HG03135 (cell line): ENCODE data around the gene RET.

Experiments
- ATAC-seq: cut with Tn5 transposase; IDR thresholded peaks from one replicate; pipeline ENCODE4 v1.9.1; 2021; ENCODE audit warnings: mild to moderate bottlenecking, moderate library complexity; ENCODE audit not compliant: unreplicated experiment

Gene RET

DNA sequence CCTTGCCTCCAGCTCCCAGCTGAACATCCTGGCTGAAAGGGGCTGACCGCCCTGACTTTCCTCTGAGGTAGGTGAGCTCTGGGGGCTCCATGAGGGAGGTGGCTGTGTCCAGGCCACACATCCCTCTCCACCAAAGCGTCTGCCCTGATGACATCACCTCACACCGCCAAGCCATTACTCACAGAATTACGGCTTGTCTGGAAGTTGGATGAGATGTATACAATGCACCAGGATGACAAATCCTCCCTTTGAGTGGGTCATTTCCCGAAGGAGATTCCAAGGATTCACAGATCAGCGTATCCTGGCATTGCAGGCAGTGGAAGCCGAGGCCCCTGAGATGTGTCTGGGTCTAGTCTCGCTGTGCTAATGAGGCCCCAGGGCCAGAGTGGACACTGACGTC, 15.1 kb upstream of the RET start:
- no peak for ATAC-seq

- no peak for ATAC-seq
Measured at GRCh38 chr10:43062402-43063160, 14.3 kb upstream of the RET start.

DNA sequence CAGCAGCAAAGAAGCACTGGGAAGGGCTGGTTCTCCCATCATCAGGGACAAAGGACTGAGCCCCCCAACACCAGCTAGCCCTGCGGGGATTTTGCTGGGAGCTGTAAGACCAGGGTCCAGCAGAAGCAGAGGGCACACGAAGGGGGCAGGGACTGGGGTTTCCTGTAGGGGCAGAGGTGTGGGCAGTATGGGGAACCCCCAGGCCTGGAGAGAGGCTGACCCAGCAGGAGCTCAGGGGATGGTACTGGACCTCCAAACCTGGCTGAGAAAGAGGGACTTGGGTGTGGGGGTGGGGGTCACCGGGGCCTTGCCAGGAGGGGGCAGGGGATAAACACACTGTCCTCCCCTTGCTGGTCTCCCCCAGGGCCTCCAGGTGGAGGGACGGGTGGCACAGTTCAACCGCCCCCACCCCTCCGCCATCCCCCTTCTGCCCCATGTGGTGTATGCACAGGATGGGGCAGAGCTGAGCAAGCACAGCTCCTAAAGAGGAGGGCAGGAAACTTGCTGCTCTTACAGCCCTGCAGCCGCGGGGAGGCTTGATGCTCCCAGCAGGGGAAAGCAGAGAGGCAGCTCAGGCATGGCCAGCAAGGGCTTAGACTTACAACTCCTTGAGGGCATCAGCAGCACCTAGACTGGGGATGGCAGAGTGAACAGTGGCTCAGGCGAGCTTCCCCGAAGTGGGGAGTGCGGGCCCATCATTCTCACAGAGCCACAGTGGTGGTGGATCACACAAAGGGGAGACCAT, 12.4 kb upstream of the RET start:
- no peak for ATAC-seq

DNA sequence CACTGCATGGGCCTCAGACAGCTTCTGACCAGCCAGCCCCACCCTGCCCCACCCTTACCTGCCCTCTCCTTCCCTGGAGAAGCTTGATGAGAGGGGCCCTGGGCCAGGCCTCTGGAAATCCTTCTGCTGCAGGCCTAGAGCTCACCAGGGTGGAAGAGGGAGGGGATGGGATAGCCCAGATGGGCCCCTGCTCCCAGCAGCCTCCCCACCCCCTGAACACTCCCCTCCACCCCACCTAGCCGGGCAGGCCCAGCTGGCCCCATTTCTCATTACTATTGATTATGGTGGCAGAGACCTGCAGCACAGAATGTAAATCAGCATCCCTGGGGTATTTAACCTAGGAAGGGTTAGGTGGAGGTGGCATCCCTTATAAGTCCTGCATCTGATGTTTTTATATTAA, 11.6 kb upstream of the RET start:
- ATAC-seq, result no peak

DNA sequence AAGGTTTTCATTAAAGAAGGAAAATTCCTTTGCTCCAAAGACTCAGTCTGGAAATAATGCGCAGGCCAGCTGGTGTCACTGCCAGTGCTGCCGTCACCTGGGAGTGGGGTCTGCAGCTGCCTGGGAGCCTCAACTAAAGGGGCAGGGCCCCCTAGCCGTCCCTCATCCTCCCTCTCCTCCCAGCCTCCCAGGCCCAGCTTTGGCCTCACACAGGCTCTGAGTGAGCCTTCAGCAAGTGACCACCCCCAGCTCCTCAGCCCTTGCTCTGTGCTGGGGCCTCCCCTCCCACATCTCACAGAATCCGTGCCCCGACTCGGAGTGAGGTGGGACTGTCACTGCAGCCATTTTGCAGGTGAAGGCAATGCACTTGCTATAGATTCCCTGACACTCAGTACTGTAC, 11.1 kb upstream of the RET start:
- ATAC-seq, result no peak

DNA sequence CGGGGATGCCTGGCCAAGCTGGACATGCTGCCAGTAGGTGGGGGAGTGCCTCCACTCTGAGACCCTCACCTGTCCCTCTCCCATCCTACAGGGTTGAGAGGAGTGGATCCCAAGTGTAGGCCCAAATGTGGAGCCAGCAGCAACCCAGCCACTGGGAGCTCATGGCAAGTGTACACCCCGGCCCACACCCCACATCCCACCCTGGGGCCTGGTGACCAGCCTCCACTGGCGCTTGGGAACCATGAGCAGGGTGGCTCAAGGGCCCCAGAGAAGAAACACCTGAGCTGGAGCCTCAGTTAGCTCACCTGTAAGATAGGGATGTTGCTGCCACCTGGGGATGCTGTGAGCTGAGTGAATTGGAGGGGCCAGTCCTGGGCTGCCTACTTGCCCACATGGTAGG, 10.4 kb upstream of the RET start:
- no peak for ATAC-seq

DNA sequence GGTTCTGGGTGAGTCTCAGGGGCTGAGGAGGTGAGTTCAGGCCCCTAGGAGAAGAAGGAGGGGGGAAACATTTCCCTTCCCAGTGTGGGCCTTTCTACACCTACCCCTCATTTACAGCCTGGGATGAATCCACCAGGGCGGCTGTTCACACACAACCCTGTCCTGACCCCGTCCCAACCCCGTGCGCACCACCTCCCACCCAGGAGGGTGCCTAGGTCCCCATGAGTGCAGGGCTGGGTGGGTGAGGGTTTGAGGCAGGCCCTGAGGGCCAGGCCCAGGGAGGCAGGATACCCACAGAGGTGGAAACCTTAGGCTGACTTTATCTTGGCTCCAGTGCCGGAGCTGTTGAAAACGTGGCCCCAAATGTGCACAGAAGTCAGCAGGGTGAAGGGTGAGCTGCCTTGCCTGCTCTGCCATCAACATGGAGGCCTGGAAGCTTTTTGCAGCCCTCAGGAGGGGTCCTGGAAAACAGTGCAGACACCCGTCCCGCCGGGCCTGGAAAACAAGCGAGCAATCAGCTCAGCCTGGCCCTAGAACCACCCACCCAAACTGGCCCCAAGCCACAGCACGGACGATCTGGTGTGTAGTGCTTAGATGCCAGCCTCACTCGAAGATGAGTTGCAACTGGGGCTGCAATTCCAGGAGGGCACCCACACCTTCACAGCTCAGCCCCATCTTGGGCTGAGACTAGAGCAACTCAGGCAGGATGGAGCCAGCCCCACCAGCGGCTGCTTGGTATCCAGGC, 9.3 kb upstream of the RET start:
- ATAC-seq, result no peak

DNA sequence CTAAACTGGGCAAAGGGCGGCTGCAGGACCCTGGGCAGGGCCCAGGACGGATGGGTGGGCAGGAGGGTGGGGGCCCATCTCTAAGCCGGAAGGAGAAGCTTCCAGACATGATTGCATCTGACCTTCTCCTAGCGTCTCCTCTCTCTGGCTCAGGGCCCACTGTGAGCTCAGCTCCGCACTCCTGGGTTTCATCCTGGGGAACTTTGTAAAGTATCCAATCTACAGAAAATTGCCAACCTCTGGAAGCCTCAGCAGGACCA, 8.8 kb upstream of the RET start:
- ATAC-seq, result no peak

- no peak for ATAC-seq
Measured at GRCh38 chr10:43068471-43069210, 8.2 kb upstream of the RET start.

GRCh38 chr10:43069211-43069515, 7.7 kb upstream of the RET start:
- ATAC-seq, result no peak

GRCh38 chr10:43069579-43069978, 7.3 kb upstream of the RET start:
- ATAC-seq, result no peak

DNA sequence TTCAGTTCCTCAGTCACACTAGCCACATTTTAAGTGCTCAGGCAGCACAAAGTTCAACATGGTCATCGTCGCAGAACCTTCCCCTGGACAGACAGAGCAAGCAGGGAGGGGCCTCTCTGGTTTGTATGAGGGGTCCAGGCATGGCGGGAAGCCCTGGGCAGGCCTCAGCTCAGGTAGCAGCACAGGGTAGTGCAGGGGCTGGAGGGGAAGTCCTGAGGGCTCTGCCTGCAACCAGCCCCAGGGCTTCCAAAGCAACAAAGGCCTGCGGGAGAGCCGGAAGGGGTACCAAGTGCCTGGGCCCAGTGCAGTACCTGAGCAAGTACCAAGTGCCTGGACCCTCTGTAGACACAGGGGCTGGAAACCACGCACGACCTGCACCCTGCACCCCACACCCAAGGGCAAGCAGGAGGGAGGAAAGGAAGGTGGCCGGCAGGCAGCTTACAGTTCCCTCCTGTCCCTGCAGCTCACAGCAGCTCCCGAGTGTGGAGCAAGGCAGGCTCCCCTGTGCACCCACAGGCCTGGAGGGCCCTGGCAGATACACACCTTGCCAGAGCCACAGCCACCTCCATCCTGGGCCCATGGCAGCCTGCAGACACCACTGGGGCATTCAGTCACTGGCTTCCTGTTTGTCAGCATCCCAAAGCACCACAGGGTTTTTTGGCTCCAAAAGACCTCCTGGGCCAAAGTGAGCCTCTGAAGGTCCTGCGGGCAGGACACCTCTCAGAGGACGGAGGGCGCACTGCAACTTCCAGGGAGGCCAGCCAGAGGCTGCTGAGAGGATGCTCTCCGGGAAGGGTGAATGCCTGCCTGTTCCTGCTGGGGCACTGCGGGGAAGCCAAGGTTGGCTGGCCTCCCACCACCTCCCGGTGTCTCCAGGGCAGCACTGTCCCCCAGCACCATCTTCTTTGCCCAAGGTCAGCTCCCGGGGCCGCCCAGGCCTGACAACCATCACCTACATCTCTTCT, 6.5 kb upstream of the RET start:
- no peak for ATAC-seq

DNA sequence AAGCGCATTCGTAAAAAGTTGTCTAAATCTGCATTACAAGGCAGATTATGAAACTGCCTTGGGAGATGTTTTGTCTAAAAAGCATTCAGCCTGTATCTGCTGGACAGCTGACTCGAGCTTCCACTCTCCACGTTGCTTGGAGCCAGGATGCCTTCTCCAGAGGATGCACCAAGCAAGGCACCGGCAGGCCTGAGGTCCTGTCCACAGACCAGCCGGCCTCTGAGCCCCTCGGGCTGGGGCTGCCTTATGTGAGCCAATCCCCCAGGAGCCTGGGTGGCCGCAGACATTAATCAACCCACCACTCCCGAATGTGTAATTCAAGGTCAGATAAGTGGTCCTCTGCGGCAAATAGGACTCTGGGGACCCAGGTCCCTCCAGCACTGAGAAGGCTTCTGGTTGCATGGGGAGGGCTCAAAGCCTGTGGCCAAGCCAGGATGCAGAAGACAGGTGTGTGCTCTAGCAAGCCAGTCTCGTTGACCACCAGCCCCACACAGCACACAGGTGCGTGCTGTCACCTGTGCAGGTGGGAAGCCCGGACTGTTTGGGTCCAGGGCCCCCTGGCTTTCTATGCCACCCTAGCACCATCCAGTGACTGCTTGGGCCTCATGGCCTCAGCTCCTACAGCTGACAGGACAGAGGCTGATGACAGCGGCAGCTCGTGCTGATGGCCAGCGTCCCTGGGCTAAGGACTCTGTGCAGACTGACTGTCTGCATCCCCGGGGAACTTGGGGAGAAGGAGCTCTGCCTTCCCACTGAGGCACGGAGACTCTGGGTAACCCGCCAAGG, 4.8 kb upstream of the RET start:
- no peak for ATAC-seq

GRCh38 chr10:43073191-43073590, 3.7 kb upstream of the RET start:
- no peak for ATAC-seq

- ATAC-seq, result no peak
Measured at GRCh38 chr10:43073721-43074120, 3.1 kb upstream of the RET start.

GRCh38 chr10:43074409-43074808, 2.5 kb upstream of the RET start:
- ATAC-seq, result no peak

DNA sequence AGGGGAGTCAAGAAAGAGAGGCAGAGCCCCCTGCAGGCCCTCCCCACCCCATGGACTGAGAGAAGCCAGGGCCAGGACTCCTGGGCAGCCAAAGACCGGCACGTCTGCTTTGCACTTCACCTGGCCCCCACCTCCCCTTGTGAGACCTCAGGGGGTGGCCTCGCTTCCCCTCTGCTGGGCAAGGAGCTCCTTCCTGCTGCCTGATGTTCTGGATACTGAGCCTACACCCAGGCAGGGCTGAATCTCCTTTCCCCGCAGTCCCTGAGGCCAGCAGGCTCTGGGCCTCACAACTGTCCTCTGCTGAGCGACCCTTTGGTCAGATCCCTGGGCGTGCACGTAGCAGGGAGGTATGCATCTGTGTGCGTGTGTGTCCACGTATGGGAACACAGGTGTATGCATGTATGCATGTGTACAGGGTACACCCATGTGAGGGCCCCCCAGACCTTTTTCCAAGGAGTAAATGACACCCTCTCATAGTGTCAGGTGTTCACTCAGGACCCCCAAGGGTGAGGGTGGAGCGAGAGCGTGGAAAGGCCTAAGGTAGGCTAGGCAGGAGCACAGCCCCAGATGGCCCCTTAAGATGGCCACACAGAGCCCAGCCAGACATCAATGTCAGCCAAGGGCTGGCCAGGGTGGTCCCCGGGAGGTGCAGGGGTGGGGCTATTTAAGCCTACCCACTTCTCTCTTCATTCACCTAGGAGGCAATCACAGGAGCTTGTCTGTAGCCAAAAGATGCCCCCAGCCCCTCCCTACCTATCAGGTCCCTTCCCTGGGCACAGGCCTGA, 1.9 kb upstream of the RET start:
- ATAC-seq, result no peak

- no peak for ATAC-seq
Measured at GRCh38 chr10:43075612-43076003, 1.3 kb upstream of the RET start.

GRCh38 chr10:43076311-43076875, 476 bp upstream of the RET start:
- ATAC-seq, result no peak
